Heart left ventricle (tissue), 13 donors: ENCODE measurements around the gene OR2W3.

ENCODE experiments used
- POLR2A ChIP-seq, 2 donors: fragments of 450-650 bp; IDR thresholded peaks; one replicate each; pipeline ENCODE4 v1.6.1; 2017; ENCODE audit warnings: antibody characterized with exemption in 2 of 2, mild to moderate bottlenecking in 2 of 2, moderate library complexity in 2 of 2
- TF ChIP-seq, protein P1 (sequence below), 12 donors: fragments of 200-600 bp; sonication (generic) in 4 of 12; IDR thresholded peaks; one replicate each; pipeline versions ENCODE4 v1.5.0 to v1.8.0; 2018 to 2022; ENCODE audit warnings: antibody characterized with exemption in 12 of 12, mild to moderate bottlenecking in 5 of 12
- donor health status: ischemic (EF 13 %, LVEDD 7.1; RV severe dilation, severe dysfunction).
- donor health status: DM: no; HTN: yes; CAD: no.
- donor health status: DM: no; HTN: no; CAD: no.
- donor health status: ischemic (EF 25% LVEDD 6.9; RV normal size, moderate dysfunction).
- donor health status: ischemic (EF 25% LVEDD 5.7; RV mildly dilated, moderate dysfunction).
- donor health status: ischemic (EF 35%, LVEDD 5.7; RV mildly dilated, moderate dysfunction).
- donor health status: nonischemic (EF 11% LVEDD 7.7; RV severe dilation, severe dysfunction).
- donor health status: DM: yes; HTN: yes; CAD: no.
- donor health status: PGD.
- donor health status: ischemic (EF 29% LVEDD 5.4; RV normal size, mild dysfunction).
- donor health status: nonischemic (EF 23%, LVEDD 6.1; RV moderate dilation, normal function).

- TF ChIP-seq, protein P1, sequence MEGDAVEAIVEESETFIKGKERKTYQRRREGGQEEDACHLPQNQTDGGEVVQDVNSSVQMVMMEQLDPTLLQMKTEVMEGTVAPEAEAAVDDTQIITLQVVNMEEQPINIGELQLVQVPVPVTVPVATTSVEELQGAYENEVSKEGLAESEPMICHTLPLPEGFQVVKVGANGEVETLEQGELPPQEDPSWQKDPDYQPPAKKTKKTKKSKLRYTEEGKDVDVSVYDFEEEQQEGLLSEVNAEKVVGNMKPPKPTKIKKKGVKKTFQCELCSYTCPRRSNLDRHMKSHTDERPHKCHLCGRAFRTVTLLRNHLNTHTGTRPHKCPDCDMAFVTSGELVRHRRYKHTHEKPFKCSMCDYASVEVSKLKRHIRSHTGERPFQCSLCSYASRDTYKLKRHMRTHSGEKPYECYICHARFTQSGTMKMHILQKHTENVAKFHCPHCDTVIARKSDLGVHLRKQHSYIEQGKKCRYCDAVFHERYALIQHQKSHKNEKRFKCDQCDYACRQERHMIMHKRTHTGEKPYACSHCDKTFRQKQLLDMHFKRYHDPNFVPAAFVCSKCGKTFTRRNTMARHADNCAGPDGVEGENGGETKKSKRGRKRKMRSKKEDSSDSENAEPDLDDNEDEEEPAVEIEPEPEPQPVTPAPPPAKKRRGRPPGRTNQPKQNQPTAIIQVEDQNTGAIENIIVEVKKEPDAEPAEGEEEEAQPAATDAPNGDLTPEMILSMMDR (IDR thresholded peaks at IDR 0.05) = no peak
- no peak for TF ChIP-seq POLR2A (IDR thresholded peaks at IDR 0.05)
Measured at GRCh38 chr1:247895163-247895637, at the start of gene OR2W3.
